Stimulated activated CD8-positive, alpha-beta memory T cell treated with anti-CD3 and anti-CD28 coated beads, Interleukin-7, amount 100 ng/mL, for 48 hours (primary cell): ENCODE results near the gene DGKK.

Experiments used
- DNase-seq, 2 donors: peaks; one replicate each; pipeline ENCODE4 v3.0.0-alpha.2; 2020; ENCODE audit warnings: low read depth in 1 of 2; ENCODE audit errors: extremely low read depth in 1 of 2

Gene DGKK, protein sequence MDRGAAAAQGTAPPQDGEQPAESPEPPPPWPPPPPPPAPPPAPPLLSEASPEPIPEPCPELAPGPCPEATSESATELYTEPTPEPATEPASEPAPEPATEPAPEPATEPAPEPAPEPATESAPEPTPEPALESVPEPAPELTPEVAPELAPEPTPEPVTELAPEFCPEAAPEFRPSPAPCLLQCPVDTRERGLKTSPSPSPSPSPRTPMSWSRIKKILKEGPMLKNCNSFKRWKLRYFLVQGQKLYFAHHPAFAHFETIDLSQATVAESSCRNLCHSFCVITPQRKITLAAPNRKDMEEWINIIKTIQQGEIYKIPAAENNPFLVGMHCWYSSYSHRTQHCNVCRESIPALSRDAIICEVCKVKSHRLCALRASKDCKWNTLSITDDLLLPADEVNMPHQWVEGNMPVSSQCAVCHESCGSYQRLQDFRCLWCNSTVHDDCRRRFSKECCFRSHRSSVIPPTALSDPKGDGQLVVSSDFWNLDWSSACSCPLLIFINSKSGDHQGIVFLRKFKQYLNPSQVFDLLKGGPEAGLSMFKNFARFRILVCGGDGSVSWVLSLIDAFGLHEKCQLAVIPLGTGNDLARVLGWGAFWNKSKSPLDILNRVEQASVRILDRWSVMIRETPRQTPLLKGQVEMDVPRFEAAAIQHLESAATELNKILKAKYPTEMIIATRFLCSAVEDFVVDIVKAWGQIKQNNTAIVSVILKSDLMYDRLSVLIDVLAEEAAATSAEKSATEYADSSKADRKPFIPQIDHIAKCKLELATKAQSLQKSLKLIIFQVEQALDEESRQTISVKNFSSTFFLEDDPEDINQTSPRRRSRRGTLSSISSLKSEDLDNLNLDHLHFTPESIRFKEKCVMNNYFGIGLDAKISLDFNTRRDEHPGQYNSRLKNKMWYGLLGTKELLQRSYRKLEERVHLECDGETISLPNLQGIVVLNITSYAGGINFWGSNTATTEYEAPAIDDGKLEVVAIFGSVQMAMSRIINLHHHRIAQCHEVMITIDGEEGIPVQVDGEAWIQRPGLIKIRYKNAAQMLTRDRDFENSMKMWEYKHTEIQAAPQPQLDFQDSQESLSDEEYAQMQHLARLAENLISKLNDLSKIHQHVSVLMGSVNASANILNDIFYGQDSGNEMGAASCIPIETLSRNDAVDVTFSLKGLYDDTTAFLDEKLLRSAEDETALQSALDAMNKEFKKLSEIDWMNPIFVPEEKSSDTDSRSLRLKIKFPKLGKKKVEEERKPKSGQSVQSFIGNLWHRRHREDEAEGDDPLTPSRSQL

DNA sequence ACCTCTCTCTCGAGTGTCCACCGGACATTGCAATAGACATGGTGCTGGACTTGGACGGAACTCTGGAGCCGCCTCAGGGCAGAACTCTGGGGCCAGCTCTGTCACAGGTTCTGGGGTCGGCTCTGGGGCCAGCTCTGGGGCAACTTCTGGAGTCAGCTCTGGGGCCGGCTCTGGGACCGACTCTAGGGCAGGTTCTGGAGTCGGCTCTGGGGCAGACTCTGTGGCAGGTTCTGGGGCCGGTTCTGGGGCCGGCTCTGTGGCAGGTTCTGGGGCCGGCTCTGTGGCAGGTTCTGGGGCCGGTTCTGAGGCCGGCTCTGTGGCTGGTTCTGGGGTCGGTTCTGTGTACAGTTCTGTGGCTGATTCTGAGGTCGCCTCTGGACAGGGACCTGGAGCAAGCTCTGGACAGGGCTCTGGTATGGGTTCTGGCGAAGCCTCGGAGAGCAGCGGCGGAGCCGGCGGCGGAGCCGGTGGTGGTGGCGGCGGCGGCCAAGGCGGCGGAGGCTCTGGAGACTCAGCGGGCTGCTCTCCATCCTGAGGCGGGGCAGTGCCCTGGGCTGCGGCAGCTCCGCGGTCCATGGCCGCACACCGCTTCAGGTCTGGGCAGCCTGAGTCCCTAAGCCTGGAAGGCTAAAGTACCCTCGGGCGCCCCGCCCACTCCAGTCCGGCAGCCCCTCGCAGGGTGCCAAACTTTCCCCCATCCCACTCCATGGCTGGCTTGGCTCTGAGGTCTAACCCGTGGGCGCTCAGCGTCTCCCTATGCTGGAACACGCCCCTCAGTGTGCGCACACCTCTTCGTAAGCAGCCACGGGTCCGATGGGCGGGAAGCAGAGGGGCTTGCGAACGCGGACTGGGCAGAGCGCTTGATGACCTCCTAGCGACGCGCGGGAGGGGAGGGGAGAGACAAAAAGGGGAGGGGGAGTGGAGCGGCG, at the start of gene DGKK:
Gene DGKK, minus strand, starts transcription at position 723 of the 929 bp plus-strand sequence. Its CDS starts 147 bp downstream, at position 576.
- DNase-seq = no peak

DNA sequence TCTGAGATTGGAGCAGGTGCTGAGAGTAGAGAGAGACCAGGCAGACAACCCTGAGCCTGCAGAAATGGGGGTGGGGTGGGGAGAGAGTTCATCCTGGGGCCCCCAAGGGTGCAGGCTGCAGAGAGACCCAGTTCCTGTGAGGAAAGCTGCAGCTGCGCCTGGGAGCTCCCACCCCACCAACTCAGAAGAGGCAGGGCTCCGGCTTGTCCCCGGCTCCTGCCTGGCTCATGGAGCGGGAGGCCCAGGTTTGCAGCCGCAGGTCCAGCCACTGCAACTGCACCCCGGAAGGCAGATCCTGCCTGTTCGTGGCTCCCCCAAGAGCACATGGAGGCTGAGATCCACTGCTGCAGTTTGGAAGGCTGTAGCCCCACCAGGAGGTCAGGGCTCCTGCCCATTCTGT, 44.2 kb upstream of the DGKK start:
- DNase-seq = no peak

DNA sequence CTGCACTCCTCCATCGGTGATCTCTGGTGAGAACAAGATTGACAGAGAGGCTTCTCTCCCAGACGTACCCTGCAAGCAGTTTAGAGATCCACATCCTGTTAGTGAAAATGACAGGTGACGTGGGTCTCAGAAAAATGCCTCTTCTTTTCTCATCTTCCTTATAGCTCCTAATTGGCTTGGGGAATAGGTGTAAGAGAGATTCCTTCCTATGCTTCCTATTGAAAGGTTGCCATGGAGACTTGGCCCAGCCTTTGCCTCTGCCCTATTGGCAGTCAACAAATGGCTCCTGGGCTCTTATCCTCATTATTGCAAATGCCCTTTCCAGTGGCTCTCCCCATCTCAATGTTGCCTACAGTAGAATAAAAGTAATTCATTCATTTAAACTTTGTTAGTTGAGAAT, 26.5 kb upstream of the DGKK start:
- no peak for DNase-seq

DNA sequence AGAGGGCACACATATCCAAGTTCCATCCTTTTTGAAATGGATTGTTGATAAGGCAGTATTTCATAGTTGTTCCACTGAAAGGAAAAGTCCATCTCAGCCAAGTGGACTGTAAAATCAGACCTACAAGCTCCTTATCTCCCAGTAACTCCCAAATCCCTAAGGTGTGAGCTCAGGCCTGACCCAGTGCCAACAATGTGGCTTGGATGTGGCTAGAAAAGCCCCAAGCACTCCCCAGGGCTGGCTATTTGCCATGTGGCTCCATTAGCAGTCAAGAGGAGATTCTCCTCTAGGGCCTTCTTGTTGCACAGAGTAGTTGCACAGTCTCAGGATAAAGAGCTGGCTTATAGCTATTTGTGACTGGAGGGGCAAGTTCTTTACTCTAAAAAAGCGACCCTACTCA, 25.0 kb upstream of the DGKK start:
- no peak for DNase-seq

DNA sequence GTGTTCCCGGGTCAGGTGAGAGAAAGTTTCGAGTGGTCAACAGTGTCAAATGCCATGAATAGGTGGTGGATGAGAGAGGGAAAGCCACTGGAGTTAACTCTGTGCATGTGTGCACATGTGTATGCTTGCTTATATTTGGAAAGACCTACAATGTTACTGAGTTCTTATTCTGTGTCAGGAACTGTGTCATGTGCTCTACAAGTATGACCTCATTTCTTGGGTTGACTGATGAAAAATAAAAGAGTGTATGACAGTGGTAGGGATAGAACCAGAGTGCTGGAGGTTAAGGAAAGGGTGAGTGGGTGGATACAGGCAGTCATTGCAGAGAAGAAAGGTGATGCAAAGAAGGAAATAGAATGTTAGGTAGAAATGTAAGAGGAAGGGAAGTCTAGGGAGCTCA, 22.1 kb upstream of the DGKK start:
- DNase-seq = no peak

DNA sequence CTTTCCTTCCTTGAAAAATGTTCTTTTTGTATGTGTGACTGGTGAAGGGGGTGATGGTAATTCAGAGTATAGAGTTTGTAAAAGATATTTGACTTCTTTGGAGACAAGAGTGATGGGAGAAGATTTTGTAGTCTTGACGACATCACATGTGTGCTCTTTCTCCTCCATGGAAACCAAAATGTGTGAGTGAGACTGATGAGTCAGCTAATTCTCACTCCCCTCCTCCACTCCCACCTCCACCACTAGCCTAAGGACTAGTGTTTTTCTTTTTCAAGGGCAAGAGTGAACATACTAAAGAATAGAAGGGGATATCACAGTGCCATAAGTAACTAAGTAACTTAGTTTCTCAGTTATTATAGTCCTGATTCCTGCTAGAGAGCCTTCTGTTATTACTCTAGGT, 14.0 kb upstream of the DGKK start:
- DNase-seq = no peak

DNA sequence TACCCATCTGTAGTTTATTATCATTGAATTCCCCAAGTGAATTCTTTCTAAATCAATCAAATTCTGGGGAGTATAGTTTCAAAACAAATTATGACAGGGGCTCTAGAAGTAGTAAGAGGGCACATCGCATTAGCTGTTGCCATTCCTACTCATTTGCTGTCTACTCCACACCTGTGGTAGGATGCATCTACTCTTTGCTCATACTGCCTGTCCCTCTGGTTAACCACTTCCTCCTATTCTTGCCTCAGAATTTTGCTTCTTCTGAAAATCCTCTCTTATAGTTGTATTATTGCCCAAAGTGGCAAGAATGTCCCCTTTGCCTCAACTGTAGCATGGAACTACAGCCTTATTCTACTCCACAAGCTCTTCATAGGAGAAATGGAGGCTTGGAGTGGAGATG, 12.7 kb upstream of the DGKK start:
- DNase-seq = no peak

DNA sequence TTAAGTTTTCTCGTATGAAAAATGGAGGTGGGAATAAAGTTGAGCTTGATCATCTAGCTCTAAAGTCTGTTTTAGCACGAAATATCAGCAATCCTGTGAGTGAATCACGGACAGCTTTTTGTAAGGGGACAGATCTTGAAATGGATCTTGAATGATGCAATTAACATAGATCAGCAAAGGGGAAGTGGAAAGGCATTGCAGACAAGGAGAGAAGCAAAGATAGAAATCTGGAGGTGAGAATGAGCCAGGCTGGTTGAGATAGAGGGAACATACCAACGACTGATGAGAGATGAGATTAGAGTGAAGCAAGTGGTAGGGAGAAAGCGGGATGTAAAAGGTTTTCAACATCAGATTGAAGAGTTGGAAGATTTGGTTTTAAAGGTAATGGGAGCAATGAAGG, 4.6 kb upstream of the DGKK start:
- DNase-seq = no peak

DNA sequence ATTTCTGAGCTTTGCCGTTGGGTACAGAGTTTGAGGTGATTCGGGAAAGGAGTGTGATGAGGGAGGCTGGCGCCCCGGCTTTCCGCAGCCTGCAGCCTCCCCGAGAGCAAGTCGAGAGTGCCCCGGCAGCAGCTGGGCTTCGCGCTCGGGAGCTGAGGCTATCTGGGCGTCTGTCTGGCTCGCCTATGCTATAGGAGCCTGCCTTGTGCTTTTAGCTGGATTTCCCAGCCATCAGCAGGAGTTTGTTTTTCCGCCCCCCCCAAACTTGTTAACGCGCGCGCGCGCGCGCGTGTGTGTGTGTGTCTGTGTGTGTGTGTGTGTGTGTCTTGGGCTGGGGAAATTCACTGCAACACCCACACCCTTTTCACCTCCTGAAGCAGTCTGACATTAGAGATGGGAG, 765 bp upstream of the DGKK start:
- DNase-seq = no peak

DNA sequence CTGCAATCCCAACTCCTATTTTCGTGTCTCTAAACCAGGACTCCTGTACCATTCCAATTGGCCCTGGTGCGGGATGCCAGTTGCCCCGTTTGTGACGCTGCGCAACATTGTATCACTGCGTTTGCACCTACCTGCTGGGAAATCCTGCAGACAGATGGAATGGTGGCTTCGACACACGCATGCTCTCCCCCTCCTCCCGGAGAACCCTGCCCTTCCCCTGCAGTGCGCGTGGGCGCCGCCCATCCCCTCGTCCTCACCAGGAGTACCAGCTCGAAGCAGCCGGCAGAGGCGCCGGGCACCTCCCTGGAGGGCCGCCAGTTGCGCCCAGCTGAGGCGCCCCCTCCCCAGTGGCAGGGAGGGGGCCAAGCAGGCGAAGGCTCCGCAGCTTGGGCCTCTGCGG, 1.4 kb downstream of the DGKK start:
- no peak for DNase-seq

DNA sequence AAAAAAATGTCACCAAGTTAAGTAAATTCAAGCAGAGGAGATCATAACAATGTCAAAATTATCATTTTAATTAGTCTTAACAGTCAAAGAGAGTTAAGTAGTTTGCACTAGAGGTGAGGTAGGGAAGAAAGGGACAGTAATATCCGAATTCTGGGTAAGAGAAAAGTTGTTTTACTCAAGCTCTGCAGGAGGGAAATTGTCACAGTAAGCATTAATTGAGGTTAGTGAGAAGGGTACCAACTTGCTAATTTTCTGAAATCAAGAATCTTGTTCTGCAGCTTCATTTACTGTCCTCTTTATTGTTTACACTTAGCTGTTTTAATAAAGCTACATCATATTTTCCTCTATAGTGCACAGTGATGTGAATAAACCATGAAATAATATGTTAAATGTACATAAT, 11.0 kb downstream of the DGKK start:
- no peak for DNase-seq

DNA sequence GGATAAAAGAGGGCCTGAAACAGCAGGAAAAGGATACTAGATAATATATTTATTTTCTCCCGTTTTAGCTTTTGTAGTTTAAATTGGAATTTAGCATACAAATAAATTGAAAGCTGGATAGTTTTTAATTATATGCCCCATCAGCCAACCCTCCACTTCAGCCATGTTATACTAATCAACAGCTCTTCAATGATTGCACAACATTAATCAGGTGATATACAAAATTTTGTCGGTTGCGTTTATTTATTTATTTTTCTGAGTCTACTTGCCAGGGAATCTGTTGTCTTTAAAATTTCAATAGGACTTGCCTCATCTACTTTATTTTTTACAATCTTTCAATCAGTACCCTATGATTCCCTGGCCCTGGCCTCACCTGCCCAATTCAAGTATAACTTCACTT, 12.1 kb downstream of the DGKK start:
- DNase-seq = no peak

DNA sequence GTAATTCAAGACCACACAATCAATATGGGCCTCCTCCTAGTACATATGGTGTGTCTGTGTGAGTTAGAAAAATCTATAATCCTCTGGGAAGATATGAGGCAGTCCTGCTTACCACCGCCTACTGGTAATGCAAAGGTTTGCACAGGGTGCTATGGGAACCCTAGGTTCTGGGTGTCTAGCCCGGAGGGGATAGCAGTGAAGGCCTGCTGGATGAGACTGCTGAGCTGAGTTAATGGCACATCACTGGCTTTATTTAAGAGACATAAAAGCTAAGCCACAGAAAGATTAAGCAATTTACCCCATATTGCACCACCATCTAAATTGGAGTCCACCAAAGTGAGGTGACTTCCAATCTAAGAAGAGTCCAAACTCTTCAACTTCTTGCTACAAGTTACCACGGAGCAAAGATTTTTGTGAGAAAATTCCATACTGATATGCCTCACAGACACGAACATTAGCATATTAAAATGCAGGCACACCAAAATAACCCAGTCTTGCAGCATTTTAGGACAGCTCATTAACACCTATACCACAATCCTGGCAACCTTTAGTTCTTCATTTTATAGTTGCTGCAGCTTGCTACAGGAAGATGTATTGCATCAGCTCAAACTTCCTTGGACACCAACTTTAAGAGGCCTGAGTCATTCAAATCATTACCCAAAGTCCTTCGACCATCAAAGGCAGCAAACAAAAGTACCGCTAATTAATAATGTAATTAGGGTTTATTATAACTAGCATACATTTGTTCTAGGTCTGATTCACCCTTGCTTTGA, 13.7 kb downstream of the DGKK start:
- DNase-seq = no peak

DNA sequence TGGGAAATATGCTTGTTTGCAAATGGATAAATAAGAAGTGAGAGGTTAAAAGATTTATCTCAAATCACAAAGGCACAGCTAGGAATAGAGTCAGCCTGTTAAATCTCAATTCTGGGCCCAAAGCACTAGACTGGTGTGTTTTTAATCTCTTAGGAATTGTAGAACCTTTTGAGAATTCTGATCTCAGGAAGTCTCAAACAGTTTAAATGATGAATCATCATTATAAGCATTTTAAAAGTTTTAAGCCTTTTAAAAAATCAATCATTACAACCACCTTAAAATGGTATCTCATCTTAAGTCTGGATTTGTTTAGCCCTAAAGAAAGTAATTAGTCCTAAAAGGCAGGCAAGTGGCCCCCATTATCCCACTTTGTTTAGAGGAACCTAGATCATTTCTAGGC, 17.8 kb downstream of the DGKK start:
- DNase-seq = no peak

DNA sequence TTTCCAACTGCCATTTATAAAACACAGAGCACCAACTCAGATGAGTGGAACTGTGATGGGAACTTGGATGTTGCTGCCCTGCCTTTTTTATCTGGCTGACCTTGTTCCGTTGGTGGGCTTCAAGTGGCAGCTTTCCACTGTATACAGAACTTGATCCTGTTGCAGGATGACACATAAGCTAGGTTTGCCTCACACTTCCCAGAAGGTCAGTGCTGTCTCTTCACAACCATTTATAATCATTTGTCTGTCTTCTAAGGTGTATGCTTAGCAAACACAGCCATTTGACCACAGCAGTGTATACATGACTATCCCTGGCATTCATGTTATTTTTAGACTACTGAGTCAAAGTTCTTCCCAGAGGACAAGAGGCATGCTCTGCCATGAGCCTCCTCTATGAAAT, 20.3 kb downstream of the DGKK start:
- DNase-seq = no peak

DNA sequence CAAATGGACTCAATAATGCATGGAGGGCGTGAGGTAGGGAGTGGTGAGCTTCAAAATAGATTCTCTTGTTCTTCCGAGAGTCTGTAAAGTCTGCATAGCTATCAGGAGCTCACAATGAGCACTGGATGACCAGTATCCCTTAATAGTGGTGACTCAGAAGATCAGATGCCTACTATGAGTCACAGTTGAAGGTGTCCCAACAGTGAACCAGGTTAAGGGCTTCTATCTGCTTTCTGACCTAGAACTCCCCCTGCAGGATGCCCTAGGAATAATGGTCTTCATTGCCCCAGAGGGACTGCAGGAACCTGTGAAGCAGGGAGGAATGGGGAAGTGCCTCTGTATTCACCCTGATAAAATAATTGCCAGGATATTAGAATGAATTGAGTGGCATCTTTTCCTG, 22.1 kb downstream of the DGKK start:
- DNase-seq = no peak

DNA sequence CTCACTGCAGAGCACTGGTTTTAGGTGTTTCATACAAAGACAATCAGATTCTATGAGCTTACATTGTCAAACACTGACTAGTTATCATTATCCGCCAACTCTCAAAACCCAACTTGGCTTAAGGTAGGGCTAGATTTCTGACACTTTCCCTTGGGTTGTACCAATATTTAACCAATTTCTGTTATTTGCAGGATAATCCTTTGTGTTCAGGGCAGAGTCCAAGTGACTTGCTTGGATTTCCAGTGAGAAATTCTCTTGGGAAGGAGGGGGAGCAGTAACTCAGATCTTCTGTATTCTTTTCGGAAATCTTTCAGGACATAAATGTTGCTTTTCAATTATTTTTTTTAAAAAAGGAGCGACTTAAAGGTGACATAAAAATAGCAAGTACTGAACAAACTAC, 23.1 kb downstream of the DGKK start:
- DNase-seq = no peak

DNA sequence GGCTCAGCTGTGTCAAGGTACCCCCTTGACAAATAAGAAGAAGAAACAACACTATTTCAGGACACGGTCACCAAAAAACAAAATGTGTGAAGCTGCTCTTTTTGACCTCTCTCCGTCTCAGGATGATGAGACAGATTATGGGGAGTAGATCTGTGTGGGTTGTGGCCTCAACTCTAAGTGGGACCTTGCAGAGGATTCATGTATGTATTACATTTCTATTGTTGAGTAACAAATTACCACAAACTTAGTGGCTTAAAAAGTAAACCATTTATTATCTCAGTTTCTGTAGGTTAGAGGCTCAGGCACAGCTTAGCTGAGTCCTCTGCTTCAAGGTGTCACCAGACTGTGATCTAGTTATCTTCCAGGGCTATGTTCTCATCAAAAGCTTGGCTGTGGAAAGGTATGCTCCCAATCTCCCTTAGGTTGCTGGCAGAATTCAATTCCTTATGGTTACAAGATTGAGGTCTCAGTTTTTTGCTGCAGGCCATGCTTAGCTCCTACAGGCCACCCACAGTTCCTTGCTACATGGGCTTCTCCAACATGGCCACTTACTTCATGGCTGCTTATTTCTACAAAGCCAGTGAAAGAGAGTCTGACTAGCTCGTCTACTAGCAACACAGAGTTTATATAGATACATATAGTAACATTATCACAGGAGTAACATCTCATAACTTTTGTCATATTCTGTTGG, 28.1 kb downstream of the DGKK start:
- DNase-seq = no peak

DNA sequence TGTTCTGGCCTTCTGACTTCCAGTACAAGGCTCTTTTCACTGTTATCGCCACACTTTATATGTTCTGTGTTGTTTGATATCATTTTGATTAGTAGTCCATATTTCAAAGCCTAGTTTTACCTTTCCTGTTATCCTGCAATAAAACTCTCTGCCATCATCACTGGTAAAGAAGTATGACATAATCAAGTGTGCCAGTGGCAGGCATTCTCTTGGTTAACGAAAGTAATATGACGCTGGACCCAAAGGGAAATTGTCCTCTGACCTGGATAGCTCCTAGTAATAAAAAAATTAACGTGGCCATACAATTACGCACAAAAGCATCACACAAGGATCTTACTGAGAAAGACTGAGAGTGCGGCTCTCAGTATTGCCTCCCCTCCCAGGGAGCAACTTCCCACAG, 33.8 kb downstream of the DGKK start:
- no peak for DNase-seq
